ENCODE measurements around the gene CD151.

Gene CD151

GRCh38 chr11:827897-828192 is 4.9 kb upstream of the CD151 start, which contains the start of gene CRACR2B:
Gene CRACR2B (plus strand): TSS chr11:827919. CDS start chr11:828608, 689 bp downstream.
- DNase-seq (ENCODE audit: insufficient read length, low spot score) (no peak), FAIRE-seq (no peak)

GRCh38 chr11:828506-829175 is 4.1 kb upstream of the CD151 start:
- DNase-seq (ENCODE audit: insufficient read length, low spot score) (no peak), FAIRE-seq (no peak)

GRCh38 chr11:829176-829846 is 3.4 kb upstream of the CD151 start:
- no peak for FAIRE-seq
- DNase-seq (ENCODE audit: insufficient read length, low spot score): no peak

GRCh38 chr11:829847-830294 is 2.9 kb upstream of the CD151 start:
- DNase-seq (ENCODE audit: insufficient read length, low spot score): no peak

GRCh38 chr11:830295-831117 is 2.2 kb upstream of the CD151 start:
- no peak for FAIRE-seq
- DNase-seq (ENCODE audit: insufficient read length, low spot score): no peak

More at GRCh38 chr11:829847-830294, 2.9 kb upstream of the CD151 start:
- FAIRE-seq: no peak

GRCh38 chr11:831118-831864 is 1.5 kb upstream of the CD151 start:
- DNase-seq (ENCODE audit: insufficient read length, low spot score): no peak

GRCh38 chr11:831961-832528 is 707 bp upstream of the CD151 start:
- DNase-seq (ENCODE audit: insufficient read length, low spot score) (no peak), FAIRE-seq (peak; percentile 33)

More at GRCh38 chr11:831118-831864, 1.5 kb upstream of the CD151 start:
- peak; percentile 40 for FAIRE-seq

GRCh38 chr11:833114-833791 is 501 bp downstream of the CD151 start:
- FAIRE-seq (peak; percentile 67), DNase-seq (ENCODE audit: insufficient read length, low spot score) (no peak)

GRCh38 chr11:833849-834311 is 1.1 kb downstream of the CD151 start:
- FAIRE-seq (peak; percentile 31), DNase-seq (ENCODE audit: insufficient read length, low spot score) (no peak)

GRCh38 chr11:834371-835316 is 1.9 kb downstream of the CD151 start:
- FAIRE-seq: peak; percentile 97

GRCh38 chr11:836274-836673 is 3.5 kb downstream of the CD151 start:
- no peak for DNase-seq (ENCODE audit: insufficient read length, low spot score)
- FAIRE-seq: no peak

More at GRCh38 chr11:834371-835316, 1.9 kb downstream of the CD151 start:
- peak; percentile 90 for DNase-seq (ENCODE audit: insufficient read length, low spot score)

- no peak for FAIRE-seq
- no peak for DNase-seq (ENCODE audit: insufficient read length, low spot score)
These were observed 3.9 kb downstream of the CD151 start for GRCh38 chr11:836700-837099.

GRCh38 chr11:837189-837989 is 4.6 kb downstream of the CD151 start:
- DNase-seq (ENCODE audit: insufficient read length, low spot score) (no peak), FAIRE-seq (no peak)

- no peak for DNase-seq (ENCODE audit: insufficient read length, low spot score)
- FAIRE-seq: no peak
These were observed 5.2 kb downstream of the CD151 start for GRCh38 chr11:837990-838307.

GRCh38 chr11:838441-839279 is 5.9 kb downstream of the CD151 start:
- FAIRE-seq (peak; percentile 57), DNase-seq (ENCODE audit: insufficient read length, low spot score) (no peak)

GRCh38 chr11:839280-839623 is 6.5 kb downstream of the CD151 start:
- DNase-seq (ENCODE audit: insufficient read length, low spot score): no peak
- FAIRE-seq: no peak
